ENCODE data around the gene ACAA1.
A peak's percentile ranks its signal among the peaks of the same experiment; 100 is the strongest.
"Not testable (repeated sequence)": the region's sequence is repeated elsewhere in the genome, so short reads cannot be mapped to it uniquely, and the experiment has no call there.

The ACAA1 gene

GRCh38 chr3:38154033-38154494 is 17.1 kb upstream of the ACAA1 start:
- DNase-seq, result no peak

- DNase-seq, result no peak
These were observed 16.3 kb upstream of the ACAA1 start for GRCh38 chr3:38153221-38153620.

- no peak for DNase-seq
These were observed 15.7 kb upstream of the ACAA1 start for GRCh38 chr3:38152609-38153008.

GRCh38 chr3:38151667-38152265 is 14.8 kb upstream of the ACAA1 start:
- no peak for DNase-seq

- no peak for DNase-seq
These were observed 14.0 kb upstream of the ACAA1 start for GRCh38 chr3:38150780-38151528.

GRCh38 chr3:38149708-38150107 is 12.8 kb upstream of the ACAA1 start:
- DNase-seq, result no peak

- no peak for DNase-seq
These were observed 11.5 kb upstream of the ACAA1 start for GRCh38 chr3:38148311-38148882.

GRCh38 chr3:38147421-38147820 is 10.5 kb upstream of the ACAA1 start:
- DNase-seq, result no peak

GRCh38 chr3:38146504-38146903 is 9.6 kb upstream of the ACAA1 start:
- DNase-seq, result no peak

- no peak for DNase-seq
These were observed 6.6 kb upstream of the ACAA1 start for GRCh38 chr3:38143511-38143910.

- DNase-seq, result no peak
These were observed 6.0 kb upstream of the ACAA1 start for GRCh38 chr3:38142959-38143358.

GRCh38 chr3:38141952-38142273 is 5.0 kb upstream of the ACAA1 start:
- no peak for DNase-seq

- DNase-seq, result no peak
These were observed 4.4 kb upstream of the ACAA1 start for GRCh38 chr3:38141173-38141951.

GRCh38 chr3:38140326-38141172 is 3.6 kb upstream of the ACAA1 start:
- no peak for DNase-seq

GRCh38 chr3:38139652-38140051 is 2.7 kb upstream of the ACAA1 start:
- DNase-seq, result no peak

- DNase-seq, result no peak
These were observed 2.3 kb upstream of the ACAA1 start for GRCh38 chr3:38139191-38139590.

- peak; percentile 86 for DNase-seq
These were observed 1.6 kb upstream of the ACAA1 start, which contains the start of gene MYD88 for GRCh38 chr3:38138349-38139190. Gene MYD88, plus strand, starts transcription at chr3:38138661. Its CDS starts 40 bp downstream, at chr3:38138701.

GRCh38 chr3:38137615-38138348 is 855 bp upstream of the ACAA1 start:
- DNase-seq, result peak; percentile 25

GRCh38 chr3:38136393-38136776 is 542 bp downstream of the ACAA1 start:
- DNase-seq, result no peak

GRCh38 chr3:38135621-38136277 is 1.2 kb downstream of the ACAA1 start:
- DNase-seq, result not testable (repeated sequence)

Data from activated naive CD4-positive, alpha-beta T cell treated with anti-CD3 and anti-CD28 coated beads, Interleukin-2, amount 50 U/mL, for 16 hours (primary cell).